Posterior vena cava (tissue), 2 donors: ENCODE measurements around the gene KCNJ5. TPM values are rescaled to one million over a fixed set of nuclear protein-coding genes. Genes with fewer than 3 reads are reported as not detected.

Experiments
- DNase-seq: peaks from one replicate; pipeline ENCODE4 v3.0.0-alpha.2; 2020; ENCODE audit warnings: low spot score
- intact Hi-C, 2 donors: fragments of 100-400 bp; cut with DNase I; formaldehyde crosslinking; loops; one replicate each; pipeline versions ENCODE4 v1.14.1 to v1.14.2; 2022 to 2023
- total RNA-seq, 2 donors: library from RNA; stranded (reverse); fragmentation: NEBNext Ultra II Directional; extraction: Animal tissue kit (Norgen Biotek cat#: 25700); gene quantifications; one replicate each; pipeline ENCODE4 v1.2.1, GENCODE V29; 2021
- donor health status: DM: yes; HTN: yes; CAD: no.
- donor health status: DM: yes; HTN: yes; CAD: no.

Gene KCNJ5
- total RNA-seq, 2 donors from 2014 or later = 0.52 to 1.9 TPM

DNA sequence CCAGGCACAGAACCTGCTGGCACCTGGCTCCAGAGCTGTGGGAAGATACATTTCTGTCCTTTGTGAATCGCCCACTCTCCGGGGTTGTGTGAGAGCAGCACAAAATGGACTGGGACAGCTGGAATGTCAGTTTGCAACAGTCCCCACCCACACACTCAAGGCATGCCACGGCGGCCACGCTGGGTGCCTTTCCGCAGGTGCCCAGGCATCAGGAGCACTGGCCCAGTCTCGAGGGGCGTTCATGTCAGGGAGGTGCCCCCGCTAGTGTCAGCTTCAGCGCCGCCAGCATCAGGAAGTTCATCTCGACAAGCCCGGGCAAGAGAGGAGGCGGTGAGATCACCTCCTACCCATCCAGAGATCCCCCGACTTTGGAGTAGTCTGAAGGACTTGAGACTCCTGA, 49.4 kb downstream of the KCNJ5 start:
- intact Hi-C loops = no loop called here
- DNase-seq = peak; percentile 48

DNA sequence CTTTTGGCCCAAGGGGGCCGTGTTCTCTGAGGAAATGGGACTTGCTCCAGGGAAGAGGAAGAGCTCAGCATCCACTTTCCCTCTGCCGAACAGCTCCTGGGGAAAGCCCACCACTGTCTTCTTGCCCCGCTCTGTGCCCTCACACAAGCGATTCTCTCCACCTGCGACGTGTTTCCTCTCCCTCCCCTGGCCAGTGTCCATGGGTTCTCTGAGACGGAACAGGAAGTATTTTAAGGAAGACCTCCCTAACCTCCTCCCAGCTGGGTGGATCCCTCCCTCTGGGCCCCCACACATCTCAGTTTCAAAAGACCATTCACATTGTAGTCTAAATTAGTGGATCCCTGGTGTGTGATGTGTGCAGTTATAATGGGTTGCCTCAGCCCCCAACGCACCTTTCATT, 50.0 kb downstream of the KCNJ5 start:
- DNase-seq = no peak
- intact Hi-C loops = no loop called here

DNA sequence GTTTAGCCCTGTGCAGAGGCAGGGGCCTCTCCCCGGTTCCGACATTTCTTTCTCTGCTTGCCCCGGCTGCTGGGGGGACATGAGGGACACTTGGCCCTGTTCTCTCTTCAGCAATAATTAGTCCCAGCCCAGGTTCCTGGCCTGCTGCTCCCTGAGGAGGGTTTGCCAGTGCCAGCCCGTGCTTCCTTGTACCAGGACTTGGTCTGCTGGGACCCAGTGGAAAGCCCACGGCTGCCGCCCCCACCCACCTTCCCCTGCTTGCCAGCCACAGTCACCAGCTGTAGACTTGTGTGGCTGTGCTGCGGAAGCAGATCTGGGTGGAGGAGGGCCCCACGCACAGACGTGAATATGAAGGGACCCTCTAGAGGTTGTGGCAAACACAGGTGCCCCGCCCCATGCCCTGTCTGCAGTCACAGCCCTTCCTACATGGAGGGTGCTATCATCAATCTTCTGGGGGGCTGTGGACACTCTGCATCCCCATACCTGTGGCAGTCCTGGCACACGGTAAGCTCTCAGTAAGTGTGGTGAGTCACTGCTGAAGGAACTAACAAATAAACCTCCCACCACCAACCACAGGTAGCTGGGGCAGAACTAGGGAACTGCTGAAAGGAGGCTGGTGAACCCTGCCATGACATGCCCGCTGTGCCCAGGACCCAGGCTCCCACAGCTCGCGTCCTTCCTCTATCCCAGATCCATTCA, 50.6 kb downstream of the KCNJ5 start:
- intact Hi-C loops = no loop called here
- peak; percentile 64 for DNase-seq

DNA sequence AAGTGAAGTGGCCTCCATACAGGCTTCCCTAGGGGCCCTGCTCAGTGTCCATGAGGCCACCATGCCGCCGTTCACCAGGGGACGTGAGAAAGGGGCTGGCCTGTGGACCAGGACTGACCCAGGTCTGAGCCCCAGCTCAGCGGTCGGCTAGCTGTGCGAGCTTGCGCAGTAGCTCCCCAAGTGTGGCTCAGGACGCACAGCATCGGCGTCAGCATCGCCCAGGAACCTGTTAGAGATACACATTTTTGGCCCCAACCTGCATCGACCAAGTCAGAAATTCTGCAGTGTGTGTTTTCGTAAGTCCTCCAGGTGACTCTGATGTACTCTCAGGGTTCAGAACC, 51.1 kb downstream of the KCNJ5 start:
- intact Hi-C loops = no loop called here
- DNase-seq = peak; percentile 47

DNA sequence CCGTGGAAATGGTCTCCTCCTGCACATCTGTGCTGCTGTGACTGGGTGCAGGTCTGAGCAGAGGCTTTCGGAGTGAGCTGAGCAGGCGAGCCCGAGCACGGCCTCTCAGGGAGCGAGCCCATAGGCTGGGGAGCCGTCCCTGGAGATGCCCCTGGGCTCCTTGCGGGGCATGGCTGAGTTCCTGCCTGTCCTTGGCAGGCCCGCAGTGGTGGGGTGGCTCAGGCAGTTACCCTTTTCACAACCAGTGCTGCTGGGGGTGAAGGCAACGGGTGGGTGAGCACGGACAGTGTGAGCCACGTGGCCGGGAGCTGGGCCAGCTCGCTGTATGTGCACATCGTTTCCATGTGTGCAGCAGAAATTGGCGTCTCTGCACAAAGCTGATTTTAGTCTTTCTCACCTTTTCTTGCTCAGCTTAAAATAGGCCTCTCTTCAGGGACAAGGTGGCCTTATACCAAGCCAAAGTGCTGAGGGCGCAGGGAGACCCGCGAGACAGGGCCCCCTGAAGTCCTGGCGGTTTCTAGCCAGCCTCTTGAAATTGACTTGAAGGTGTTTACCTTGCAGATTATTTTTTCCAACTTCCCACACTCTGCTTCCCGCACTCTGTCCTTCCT, 51.8 kb downstream of the KCNJ5 start, which contains the start of gene TP53AIP1:
TP53AIP1 (minus strand) TSS at position 55 of the 611 bp plus-strand sequence. CDS start 5,053 bp downstream, outside the sequence.
- intact Hi-C loops = no loop called here
- DNase-seq = peak; percentile 66

DNA sequence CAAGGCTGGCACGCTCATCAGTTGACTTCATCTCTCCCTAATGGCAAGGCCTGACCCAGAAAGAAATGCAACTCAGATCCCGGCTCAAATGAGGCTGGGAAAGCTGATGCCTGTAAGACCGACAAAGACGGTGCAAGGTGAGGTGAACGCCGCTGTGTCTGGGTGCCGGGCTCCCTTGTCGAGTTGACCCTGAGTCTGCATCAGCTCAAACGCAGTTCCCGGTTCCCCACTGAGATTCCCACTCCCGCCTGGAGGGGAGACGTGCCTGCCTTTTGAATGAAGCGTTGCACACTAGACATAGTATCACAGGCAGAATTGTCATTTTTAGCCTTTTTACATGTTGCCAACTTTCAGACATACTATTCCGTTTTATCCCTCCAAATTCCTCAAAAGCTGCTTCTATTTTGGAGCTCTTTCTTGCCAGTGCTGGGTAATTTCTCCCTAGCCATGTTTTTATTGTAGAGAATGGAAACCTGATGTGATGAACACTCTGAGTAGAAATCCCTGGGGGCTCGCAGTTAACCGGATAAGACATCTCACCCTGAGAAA, 52.3 kb downstream of the KCNJ5 start:
- DNase-seq = no peak
- intact Hi-C loops = no loop called here

DNA sequence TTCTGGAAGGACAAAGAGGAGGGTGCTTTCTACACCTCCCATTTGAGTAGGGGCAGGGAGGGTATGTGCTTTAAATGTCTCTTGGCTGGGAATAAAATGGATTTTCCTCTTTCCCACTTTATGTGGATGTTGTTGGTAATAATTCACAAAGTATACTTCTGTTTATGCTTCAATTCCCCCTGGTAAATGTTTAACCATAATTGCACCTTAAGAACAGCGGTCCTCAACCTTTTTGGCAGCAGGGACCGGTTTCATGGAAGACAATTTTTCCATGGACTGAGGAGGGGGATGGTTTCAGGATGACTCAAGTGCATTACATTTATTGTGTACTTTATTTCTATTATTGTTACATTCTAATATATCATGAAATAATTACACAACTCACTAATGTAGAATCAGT, 55.5 kb downstream of the KCNJ5 start:
- no peak for DNase-seq
- intact Hi-C loops = no loop called here

DNA sequence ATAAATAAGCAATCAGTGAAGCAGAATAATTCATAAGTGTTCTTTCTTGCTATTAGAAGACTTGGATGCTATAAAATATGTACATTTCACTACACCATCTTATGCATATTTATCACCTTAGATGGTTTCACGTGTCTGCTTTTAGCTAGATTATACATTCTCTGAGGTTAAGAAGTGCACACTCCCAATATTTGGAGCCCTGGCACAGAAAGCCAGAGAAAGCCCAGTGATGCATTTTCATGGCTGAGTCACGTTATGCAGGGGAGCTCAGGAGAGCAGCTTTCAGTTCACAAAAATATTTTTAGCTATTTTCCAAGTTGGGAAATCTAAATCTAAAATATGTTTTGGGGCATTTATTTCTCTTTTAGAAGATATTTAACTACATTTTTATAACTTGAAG, 56.6 kb downstream of the KCNJ5 start:
- DNase-seq = no peak
- intact Hi-C loops = no loop called here

DNA sequence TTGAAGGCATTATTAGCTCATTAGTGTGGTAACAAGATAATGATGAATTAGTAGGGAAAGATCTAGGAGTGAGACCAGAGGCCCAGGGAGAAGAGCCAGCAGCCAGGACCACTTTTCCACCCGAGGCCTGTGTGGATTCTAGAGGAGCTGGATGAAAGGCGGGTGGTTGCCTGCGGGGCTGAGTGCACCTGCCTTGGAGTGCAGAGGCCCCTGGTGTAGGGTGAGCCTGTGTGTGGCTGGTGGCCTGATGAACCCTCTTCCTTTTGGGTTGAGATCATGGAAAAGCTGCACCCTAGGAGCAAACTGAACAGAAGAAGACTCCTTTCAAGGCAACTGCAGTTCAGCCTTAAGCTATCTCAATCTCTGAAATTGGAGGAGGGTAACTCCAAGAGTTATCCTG, 57.4 kb downstream of the KCNJ5 start:
- intact Hi-C loops = no loop called here
- peak; percentile 30 for DNase-seq

DNA sequence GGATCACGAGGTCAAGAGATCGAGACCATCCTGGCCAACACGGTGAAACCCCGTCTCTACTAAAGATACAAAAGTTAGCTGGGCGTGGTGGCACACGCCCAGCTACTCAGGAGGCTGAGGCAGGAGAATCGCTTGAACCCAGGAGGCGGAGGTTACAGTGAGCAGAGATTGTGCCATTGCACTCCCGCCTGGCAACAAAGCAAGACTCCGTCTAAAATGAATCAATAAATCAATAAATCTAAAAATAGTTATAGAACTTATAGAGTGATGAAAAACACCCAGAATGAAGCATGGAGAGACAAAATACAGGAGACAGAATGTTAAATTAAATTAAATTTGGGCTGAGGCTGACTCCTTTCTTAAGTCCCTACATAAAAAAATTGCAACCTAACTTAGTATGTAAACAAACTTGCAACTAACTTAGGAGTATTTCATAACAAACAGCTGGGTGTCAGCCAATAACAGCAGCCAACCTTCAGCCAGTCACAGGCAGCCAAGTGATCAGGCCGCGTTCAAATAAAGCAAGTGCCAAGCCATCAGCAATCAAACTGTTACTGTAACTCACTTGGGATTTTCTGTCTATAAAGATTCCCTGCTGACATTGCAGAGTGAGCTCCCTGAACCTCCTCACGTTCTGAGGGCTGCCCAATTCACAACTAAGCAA, 58.8 kb downstream of the KCNJ5 start:
- DNase-seq = no peak
- intact Hi-C loops = no loop called here

DNA sequence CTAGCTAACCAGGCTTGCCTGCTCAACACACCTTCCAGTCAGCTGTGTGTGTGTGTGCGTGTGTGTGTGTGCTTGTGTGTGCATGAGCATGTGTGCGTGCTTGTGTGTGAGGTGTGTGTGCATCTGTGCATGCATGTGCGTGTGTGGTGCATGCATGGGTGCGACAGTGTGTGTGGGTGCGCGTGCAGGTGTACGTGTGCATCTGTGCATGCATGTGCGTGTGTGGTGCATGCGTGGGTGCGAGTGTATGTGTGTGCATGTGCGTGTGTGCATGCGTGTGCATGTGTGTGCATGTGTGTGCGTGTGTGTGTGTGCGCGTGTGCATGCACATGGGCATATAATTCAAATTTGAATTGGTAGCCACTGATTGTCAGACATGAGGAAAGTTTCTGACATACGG, 62.0 kb downstream of the KCNJ5 start:
- intact Hi-C loops = no loop called here
- DNase-seq = no peak

DNA sequence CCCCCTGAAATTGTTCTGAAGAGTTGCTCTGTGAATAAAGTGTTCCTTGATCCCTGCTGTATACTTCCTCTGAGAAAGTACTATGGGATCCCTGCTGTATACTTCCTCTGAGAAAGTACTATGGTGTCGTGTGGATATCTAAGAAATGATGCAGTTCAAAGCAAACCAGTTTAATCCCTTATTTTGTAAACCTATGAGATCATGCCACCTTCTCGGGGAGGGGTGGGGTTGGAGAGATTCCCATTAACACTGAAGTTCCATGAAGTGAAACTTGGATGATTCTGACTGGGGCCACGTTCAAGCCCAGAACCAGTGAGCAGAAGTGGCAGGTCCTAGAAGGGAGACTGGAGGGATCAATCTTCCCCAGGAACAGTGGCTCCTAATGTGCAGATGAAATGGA, 64.5 kb downstream of the KCNJ5 start:
- intact Hi-C loops = loop anchor here in 1 of 2 donors (2.0 kb wide), 1 partner anchor 73 kb away; no protein-coding TSS in a partner anchor
- DNase-seq = no peak

DNA sequence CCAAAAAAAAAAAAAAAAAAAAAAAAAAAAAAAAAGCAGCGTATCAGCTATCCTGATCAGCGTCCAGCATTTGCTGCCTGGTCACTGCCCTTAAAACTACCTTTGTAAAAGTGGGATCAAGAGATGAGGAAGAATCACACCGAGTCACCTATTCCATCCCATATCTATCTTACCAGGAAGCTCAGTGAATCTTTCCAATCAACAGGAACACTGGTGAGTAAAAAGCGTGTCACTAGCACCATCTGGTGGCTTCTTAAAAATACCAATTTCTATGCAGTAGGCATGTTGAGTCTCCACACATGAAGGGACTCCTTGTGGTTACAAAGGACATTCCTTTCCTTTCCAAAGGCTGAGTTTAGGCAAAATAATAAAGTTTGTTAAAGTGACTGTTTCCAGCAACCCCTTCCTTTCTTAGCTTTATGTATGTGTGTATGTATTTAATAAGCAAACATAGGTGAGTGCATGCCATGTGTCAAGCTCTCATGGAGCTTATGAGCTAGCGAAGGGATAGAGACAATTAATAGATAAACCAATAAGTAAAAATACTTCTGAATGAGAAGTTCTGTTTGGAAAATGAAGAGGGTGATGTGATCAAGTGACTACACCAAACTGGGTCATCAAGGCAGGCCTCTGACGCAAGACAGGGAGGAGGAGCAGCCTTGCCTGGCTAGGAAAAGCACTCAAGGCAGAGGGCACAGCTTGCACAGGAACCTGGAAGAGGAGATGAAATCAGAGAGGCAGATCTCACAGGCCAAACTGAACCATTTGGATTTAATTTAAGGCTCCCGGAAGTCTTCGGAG, 65.4 kb downstream of the KCNJ5 start:
- intact Hi-C loops = loop anchor here (1.0 to 2.0 kb wide), 2 partner anchors 72 to 74 kb away; no protein-coding TSS in a partner anchor
- DNase-seq = no peak

DNA sequence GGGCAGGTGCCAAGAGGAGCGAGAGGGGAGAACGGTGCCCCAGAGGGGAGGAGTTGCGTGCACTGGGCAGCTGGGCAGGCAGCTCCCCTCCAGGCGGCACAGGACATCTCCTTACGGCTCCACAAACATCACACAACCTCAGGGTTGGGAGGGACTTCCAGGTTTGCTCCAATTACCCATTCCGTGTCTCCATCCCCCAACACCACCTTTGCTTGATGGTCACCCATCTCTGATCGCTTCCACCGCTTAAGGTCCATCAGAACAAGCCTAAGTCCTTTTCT, 66.0 kb downstream of the KCNJ5 start:
- intact Hi-C loops = loop anchor here (1.0 to 2.0 kb wide), 2 partner anchors 73 to 74 kb away; no protein-coding TSS in a partner anchor

DNA sequence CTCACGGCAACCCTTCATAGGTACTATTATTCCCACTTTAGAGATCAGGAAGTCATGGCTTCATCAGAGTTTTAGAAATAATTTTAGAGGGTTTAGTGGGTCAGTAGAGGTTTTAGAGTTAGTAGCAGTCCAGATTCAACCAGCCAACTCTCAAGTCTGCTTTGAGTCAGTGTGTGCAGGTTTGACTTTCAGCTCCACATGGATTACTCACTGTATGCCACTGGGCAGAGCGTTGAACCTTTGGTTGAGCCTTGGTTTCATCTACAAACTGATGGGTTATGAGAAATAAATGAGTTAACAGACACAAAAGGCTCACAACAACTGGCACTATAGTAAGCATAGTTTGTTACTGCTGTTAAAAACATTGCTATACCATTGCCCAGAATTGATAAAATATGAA, 70.5 kb downstream of the KCNJ5 start:
- DNase-seq = no peak
- intact Hi-C loops = no loop called here

More for the DNA sequence above, 66.0 kb downstream of the KCNJ5 start:
- no peak for DNase-seq

DNA sequence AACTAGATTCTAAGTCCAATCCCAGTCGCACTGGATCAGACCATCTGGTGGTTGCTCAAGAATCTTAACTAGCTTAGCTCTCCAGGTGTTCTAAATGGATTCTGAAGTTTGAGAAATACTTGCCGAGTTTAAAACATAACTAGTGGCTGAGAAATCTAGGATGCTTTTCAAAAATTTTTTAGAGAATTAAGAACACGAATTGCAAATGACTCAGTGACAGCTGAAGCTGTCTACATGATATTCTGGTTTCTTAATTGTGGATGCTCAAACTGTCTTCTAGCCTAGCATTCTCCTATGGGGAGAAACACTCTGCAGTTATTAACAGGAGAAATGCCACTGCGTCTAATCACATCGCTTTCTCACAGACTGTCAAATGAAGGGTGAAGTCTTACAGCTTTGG, 71.7 kb downstream of the KCNJ5 start:
- intact Hi-C loops = no loop called here
- no peak for DNase-seq

DNA sequence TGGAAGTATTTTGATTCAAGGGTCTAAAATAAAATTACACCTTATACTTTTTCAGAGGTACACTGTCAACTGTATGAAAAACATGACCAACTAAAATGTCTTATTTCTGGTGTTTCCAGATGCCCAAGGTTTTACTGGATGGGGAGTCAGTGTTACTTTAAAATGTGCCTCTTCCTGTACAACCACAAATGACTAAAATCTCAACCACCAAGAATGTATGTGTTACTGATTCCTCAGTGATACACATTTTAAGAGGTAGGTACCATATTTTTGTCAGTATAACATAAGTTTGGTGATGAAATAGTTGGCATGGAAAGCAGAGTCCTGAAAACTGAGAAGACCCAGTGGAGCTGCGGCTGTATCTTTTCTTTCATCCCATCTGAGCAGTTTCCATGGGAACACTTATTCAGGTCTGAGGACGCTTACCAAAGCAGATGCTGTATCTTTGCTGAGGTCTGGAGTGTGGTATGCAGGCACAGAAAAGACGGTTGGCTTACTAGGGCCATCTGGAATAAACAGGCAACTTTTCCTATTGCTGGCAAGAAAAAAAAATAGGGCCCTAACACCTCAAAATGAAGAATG, 72.7 kb downstream of the KCNJ5 start:
- DNase-seq = no peak
- intact Hi-C loops = no loop called here

DNA sequence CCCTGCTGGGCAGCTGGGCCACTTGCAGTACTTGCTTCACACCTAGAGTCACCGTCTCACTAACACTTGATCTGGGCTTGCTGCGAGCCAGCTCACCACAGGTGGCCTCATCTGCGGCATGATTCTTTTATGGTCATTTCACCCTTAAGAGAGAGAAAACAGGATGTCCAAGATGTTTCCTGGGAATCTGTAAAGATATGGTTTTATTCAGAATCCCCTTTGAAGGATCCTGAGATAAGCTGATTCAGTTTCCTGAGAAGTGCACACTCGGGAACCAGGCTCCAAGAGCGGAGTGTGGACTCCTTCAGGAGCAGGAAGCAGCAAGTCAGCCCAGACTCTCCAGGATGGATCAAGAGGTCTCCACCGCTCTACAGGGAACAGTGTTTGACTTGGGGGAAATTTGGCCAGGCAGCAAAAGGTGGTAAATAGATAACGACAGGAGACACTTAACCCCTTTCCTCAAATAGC, 73.3 kb downstream of the KCNJ5 start:
- DNase-seq = no peak
- intact Hi-C loops = no loop called here

DNA sequence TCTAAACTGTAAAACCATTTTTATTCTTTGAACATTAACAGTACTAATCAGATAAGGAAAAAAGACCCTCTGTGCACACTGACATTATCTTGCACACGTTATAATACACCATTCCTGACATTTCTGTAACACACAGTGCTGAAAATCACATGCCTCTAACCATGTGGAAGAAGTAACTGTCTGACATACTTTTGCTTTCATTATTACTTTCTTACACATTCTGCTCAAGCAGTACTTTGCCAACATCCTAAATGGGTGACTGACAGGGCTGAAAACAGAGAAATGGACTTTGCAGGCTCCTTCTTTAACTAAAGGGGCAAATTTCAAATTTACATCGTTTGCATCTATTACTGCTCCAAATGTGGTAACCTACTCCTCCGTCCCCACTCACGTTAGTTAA, 74.3 kb downstream of the KCNJ5 start:
- intact Hi-C loops = no loop called here
- no peak for DNase-seq
